K562 (cell line): ENCODE results near the gene PACS2.

Experiments
- NFYB ChIP-seq: IDR thresholded peaks from 2 replicates; pipeline ENCODE4 v1.6.1; 2011; ENCODE audit warnings: mild to moderate bottlenecking, moderate library complexity; ENCODE audit not compliant: insufficient read length; ENCODE audit errors: extremely low read depth
- PHF8 ChIP-seq: fragments of 200-600 bp; sonication (generic); IDR thresholded peaks from 2 replicates; pipeline ENCODE4 v1.6.1; 2012; ENCODE audit warnings: mixed run types, mild to moderate bottlenecking, inconsistent platforms, low read length, moderate library complexity, borderline replicate concordance
- POLR2A ChIP-seq: fragments of 450-650 bp; conservative IDR thresholded peaks from 2 replicates; pipeline ENCODE4 v1.6.1; 2016
- TAF15 ChIP-seq: fragments of 200-400 bp; formaldehyde crosslinking; IDR thresholded peaks from 2 replicates; pipeline ENCODE4 v1.6.1; 2017; ENCODE audit warnings: mild to moderate bottlenecking, low read depth, low read length, moderate library complexity
- TF ChIP-seq, protein P1 (sequence below), 3 experiments: IDR thresholded peaks in 2 of 3; conservative IDR thresholded peaks in 1 of 3; 2 replicates each; pipeline ENCODE4 v1.5.1; 2011 to 2012; ENCODE audit warnings: low read length in 3 of 3, mild to moderate bottlenecking in 3 of 3, control low read depth in 2 of 3, improper control_type of control experiment in 1 of 3, inconsistent platforms in 1 of 3, low read depth in 1 of 3, mixed read lengths in 1 of 3, moderate library complexity in 1 of 3; ENCODE audit not compliant: insufficient read depth in 2 of 3
- TF ChIP-seq, protein P2 (sequence below): sonication (generic); formaldehyde crosslinking; IDR thresholded peaks from 2 replicates; pipeline ENCODE4 v1.8.0; 2022; ENCODE audit warnings: mild to moderate bottlenecking, missing genetic modification reagents

DNA sequence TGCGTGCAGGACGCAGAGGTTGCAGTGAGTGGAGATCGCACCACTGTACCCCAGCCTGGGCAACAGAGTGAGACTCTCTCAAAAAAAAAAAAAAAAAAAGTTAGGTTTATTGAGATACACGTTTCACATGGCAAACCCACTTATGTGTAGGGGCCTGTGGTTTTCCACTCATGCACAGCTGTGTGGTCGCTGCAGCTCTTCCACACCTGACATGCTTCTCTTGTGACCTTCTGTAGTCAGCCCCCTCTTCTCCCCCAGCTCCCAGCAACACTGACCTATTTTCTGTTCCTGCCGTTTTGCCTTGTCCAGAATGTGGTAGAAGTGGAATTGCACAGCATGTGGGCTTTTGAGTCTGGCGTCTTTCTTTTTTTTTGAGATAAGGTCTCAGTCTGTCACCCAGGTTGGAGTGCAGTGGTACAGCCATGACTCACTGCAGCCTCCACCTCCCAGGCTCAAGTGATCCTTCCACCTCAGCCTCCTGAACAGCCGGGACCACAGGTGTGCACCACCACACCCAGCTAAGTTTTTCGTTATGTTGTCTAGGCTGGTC lies 113.5 kb downstream of the PACS2 start:
- TF ChIP-seq NFYB (no peak), POLR2A (no peak), TAF15 (no peak), PHF8 (no peak)
- TF ChIP-seq, protein P1, sequence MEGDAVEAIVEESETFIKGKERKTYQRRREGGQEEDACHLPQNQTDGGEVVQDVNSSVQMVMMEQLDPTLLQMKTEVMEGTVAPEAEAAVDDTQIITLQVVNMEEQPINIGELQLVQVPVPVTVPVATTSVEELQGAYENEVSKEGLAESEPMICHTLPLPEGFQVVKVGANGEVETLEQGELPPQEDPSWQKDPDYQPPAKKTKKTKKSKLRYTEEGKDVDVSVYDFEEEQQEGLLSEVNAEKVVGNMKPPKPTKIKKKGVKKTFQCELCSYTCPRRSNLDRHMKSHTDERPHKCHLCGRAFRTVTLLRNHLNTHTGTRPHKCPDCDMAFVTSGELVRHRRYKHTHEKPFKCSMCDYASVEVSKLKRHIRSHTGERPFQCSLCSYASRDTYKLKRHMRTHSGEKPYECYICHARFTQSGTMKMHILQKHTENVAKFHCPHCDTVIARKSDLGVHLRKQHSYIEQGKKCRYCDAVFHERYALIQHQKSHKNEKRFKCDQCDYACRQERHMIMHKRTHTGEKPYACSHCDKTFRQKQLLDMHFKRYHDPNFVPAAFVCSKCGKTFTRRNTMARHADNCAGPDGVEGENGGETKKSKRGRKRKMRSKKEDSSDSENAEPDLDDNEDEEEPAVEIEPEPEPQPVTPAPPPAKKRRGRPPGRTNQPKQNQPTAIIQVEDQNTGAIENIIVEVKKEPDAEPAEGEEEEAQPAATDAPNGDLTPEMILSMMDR (IDR thresholded peaks at IDR 0.05 in 2 of 3, conservative IDR thresholded peaks at IDR 0.05 in 1 of 3; ENCODE audit: insufficient read depth in 2 of 3, low read depth in 1 of 3, low read length in 3 of 3), result no peak
- TF ChIP-seq, protein P2, sequence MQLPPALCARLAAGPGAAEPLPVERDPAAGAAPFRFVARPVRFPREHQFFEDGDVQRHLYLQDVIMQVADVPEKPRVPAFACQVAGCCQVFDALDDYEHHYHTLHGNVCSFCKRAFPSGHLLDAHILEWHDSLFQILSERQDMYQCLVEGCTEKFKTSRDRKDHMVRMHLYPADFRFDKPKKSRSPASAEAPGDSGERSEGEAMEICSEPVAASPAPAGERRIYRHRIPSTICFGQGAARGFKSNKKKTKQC (CRISPR knock-in tag), result no peak
